ENCODE data around the gene ADAM8.

The ADAM8 gene

GRCh38 chr10:133243593-133243992 is 33.1 kb downstream of the ADAM8 start:
- H3K4me3 ChIP-seq, result no peak overlapping the region
- H3K27ac ChIP-seq, result no peak overlapping the region
- DNase-seq (ENCODE audit: low spot score), result no peak
- TF ChIP-seq CTCF (IDR thresholded peaks at IDR 0.05), result no peak

- no peak overlapping the region for H3K27ac ChIP-seq
- no peak for TF ChIP-seq CTCF (IDR thresholded peaks at IDR 0.05)
- no peak overlapping the region for H3K4me3 ChIP-seq
- DNase-seq (ENCODE audit: low spot score), result no peak
These were observed 33.9 kb downstream of the ADAM8 start for GRCh38 chr10:133242611-133243356.

- Histone ChIP-seq H3K27ac (no peak overlapping the region), H3K4me3 (peak overlapping the region; percentile 30)
- DNase-seq (ENCODE audit: low spot score), result no peak
- TF ChIP-seq CTCF (IDR thresholded peaks at IDR 0.05), result no peak
These were observed 35.0 kb downstream of the ADAM8 start for GRCh38 chr10:133241501-133242205.

- TF ChIP-seq CTCF (IDR thresholded peaks at IDR 0.05), result no peak
- no peak overlapping the region for H3K27ac ChIP-seq
- DNase-seq (ENCODE audit: low spot score), result no peak
- no peak overlapping the region for H3K4me3 ChIP-seq
These were observed 36.7 kb downstream of the ADAM8 start for GRCh38 chr10:133239990-133240389.

GRCh38 chr10:133238466-133238804 is 38.2 kb downstream of the ADAM8 start:
- DNase-seq (ENCODE audit: low spot score), result no peak
- Histone ChIP-seq H3K4me3 (no peak overlapping the region), H3K27ac (no peak overlapping the region)
- TF ChIP-seq CTCF (IDR thresholded peaks at IDR 0.05), result no peak

GRCh38 chr10:133237588-133238465 is 38.8 kb downstream of the ADAM8 start, which contains the start of gene VENTX:
Gene VENTX (plus strand): TSS chr10:133237855. CDS start chr10:133237915, 60 bp downstream.
- H3K4me3 ChIP-seq, result peak within 1 kb of the TSS; percentile 65
- H3K27ac ChIP-seq, result no peak within 1 kb of the TSS
- DNase-seq (ENCODE audit: low spot score), result no peak

More at GRCh38 chr10:133237588-133238465, 38.8 kb downstream of the ADAM8 start, which contains the start of gene VENTX:
- no peak for TF ChIP-seq CTCF (IDR thresholded peaks at IDR 0.05)

All from coronary artery (tissue), 2 donors.